Measurements from ENCODE around the gene ENTHD1. TPM values are rescaled to one million over a fixed set of nuclear protein-coding genes. Genes with fewer than 3 reads are reported as not detected.

Gene ENTHD1
- total and polyA plus RNA-seq, 9 of the 15 experiments (the other 6 are each of a cell fraction or from before 2014, with no cell fraction given) = 0.13 to 0.98 (median 0.35) TPM

- 0 out of 4 replicates have a peak, but pooled peaks of 1 of the 2 experiments have one; percentile 65 for TF ChIP-seq ZNF318 (IDR thresholded peaks at IDR 0.05; ENCODE audit: borderline replicate concordance in 1 of 2, low read depth in 1 of 2)
- TF ChIP-seq ARID1B (IDR thresholded peaks at IDR 0.05) = peak; percentile 54
- peak; percentile 71; the same call in 1 of the 2 replicates for TF ChIP-seq JUND (IDR thresholded peaks at IDR 0.05; ENCODE audit: borderline replicate concordance, low read depth, low read length)
- TF ChIP-seq JUND (tag; IDR thresholded peaks at IDR 0.05; ENCODE audit: borderline replicate concordance, low read depth, low read length) = 0 out of 3 replicates have a peak, but pooled peaks have one; percentile 55
- no peak for TF ChIP-seq ZNF778 (CRISPR knock-in tag; IDR thresholded peaks at IDR 0.05)
- 0 out of 4 replicates have a peak, but pooled peaks of 1 of the 2 experiments have one; percentile 5 for TF ChIP-seq RAD21 (CRISPR knock-in tag; conservative IDR thresholded peaks at IDR 0.05 in 1 of 2, IDR thresholded peaks at IDR 0.05 in 1 of 2)
These were observed 144.7 kb downstream of the ENTHD1 start (continued) for GRCh38 chr22:39748877-39749276.

All from K562 (cell line).